Right renal cortex interstitium (tissue), 3 donors: ENCODE data around the gene IFNA13. TPM values are rescaled to one million over a fixed set of nuclear protein-coding genes. Genes with fewer than 3 reads are reported as not detected.
"Not testable (repeated sequence)": the region's sequence is repeated elsewhere in the genome, so short reads cannot be mapped to it uniquely, and the experiment has no call there.

ENCODE experiments used
- DNase-seq, 3 donors: peaks; one replicate each; pipeline ENCODE4 v3.0.0-alpha.2; 2013; ENCODE audit warnings: low read depth in 3 of 3, low spot score in 2 of 3
- polyA plus RNA-seq, 3 donors: library from polyadenylated mRNA; unstranded; fragments of 120-200 nt; gene quantifications; one replicate each; pipeline ENCODE4 v1.2.1, GENCODE V29; 2013; ENCODE audit not compliant: insufficient read length in 3 of 3

The IFNA13 gene
- polyA plus RNA-seq, result not detected

DNA sequence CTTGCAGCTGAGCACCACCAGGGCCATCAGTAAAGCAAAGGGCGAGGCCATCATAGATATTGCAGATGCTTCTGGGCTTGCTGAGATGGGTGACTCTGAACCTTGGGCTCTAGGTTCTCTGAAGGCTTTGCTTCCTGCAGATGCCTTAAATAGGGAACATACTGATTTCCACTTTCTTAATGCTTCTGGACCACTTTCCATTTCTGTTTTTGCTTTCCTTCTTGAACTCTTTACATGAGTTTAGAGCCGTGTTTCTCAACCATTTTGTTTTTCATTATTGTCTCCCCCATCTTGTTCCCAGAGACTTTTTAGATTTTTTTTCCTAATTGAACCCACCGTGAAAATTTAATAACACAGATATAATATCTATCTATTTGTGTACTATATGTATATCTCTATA, at the start of gene IFNA13:
TSS of gene IFNA13 (minus strand) at position 101 of the 400 bp plus-strand sequence. CDS start at position 54, 47 bp downstream.
- no peak for DNase-seq

DNA sequence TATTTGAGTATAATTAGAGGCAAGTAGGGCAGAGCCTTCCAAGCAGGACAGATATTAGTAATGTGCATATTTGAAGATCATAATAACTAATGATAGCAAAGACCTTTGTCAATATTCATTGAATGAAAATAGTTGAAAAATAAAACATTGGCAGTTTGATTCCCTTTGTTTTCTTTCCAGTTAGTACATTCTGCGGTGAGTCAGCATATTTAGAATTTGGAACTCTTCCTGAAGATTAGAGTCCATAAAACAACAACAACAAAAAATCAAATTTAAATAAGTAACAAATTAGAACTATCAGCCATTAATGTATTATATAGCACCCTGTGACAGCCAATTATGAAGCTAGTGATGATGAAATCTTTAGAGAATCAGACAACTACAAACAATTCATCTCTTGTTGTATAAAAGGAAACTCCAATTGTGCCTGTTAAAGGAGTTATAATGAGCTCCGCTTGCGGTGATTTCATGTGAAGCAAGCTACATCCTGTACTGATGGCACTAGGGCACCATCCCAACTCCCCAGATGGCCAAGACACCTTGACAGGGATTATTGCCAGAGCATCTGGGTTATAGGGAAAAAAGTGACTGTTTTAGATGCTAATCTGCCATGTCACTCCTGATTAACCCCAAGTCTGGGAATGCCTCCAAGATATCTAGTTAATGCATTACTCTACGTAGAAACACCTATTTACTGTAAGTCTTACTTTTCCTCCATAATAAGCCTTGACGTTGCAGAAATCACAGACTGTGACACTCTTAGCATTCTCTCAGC, 47.8 kb upstream of the IFNA13 start:
- no peak for DNase-seq

DNA sequence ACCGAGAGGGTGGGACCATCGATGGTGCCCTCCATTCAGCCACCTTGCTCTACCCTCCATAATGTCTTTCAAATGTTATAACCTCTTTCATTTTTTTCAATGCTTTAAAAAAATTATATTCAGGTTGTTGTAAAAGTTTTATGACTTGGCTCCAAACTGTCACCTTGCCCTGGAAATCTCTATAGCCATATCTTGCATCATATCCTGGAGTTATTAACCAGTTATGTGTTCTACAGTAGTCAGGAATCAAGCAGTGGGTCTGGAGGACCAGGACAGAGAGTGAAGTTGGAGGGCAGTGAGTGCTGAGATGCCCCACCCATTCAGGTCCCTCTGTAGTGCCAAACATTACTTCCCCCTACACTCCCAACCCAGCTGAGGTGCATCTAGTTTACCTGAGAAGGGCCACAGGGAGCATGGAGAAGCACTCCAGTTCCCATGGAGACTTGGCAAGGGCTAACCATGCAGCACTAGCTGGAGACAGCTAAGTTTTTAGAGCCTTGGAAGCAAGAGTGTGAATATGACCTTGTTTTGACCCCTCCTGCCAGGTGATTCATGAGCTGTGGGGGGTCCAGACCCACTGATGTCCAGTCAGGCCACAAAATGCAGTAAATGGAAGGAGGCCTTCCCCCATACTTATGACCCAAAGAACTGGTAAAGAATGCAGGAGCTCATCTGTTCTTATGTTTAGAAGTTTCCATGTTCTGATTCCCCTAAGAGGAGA, 46.5 kb upstream of the IFNA13 start:
- no peak for DNase-seq

DNA sequence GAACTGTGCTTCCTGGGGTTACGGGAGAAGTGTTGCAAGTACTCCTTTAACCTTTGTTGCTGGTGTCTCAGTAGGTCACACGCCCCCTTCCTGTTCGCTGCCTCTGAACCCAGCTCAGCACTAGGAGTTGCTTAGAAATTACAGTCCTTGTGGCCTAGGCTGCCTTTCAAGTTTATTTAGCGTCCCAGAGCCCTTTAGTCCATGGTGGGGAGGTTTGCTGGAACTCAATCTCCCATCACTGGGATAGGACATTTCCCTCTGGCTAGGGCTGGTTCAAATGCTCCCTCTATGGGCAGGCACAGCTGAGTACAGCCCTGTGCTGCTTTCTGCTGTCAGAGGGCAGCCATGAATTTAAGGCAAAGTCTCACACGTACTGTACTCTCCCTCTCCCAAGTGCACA, 45.8 kb upstream of the IFNA13 start:
- DNase-seq, result no peak

DNA sequence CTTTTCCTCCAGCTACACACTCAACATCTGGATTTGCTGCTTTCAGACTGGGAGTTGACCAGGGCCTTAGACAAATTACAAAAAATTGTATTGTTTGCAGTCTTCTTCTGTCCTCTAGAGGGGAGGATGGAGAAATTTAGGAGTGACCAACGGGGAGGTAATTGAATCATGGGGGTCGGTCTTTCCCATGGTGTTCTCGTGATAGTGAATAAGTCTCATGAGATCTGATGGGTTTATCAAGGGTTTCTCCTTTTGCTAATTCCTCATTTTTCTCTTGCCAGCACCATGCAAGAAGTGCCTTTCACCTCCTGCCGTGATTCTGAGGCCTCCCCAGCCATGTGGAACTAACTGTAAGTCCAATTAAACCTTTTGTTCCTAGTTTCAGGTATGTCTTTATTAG, 45.3 kb upstream of the IFNA13 start:
- DNase-seq, result no peak

DNA sequence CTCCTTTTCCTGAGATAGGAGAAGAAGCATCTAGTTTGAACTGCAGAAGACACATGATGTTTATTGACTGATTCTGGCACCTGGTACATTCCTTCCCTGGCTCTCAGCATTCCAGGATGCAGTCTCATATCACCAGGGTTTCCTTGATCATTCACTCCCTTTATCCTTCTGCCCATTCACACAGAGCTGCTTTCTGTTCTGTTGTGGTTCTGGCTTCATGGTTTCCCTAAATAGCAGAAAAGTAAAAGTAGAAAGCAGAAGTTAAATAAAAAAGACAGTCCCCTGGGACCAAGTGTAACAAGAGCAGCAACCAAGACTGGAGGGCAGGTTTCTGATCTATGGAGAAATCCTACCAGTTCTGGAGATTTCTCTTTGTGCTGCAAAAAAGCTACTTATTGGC, 44.2 kb upstream of the IFNA13 start:
- no peak for DNase-seq

DNA sequence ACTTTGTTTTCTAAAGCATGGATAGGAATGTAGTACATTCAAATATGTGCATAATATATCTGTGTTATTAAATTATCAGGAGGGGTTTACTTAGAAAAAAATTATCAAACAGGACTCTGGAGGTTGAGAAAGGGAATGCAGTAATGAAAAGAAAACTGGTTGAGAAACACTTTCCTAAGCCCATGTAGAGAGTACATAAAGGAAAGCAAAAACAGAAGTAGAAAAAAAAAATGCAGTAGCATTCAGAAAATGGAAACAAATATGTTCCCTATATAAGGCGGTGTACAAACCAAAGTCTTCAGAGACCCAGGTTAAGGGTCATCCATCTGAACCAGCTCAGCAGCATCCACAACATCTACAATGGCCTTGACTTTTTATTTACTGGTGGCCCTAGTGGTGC, 41.0 kb upstream of the IFNA13 start, which contains the start of gene IFNA8:
TSS of gene IFNA8 (plus strand) at position 301 of the 400 bp plus-strand sequence. CDS start at position 361, 60 bp downstream.
- no peak for DNase-seq

DNA sequence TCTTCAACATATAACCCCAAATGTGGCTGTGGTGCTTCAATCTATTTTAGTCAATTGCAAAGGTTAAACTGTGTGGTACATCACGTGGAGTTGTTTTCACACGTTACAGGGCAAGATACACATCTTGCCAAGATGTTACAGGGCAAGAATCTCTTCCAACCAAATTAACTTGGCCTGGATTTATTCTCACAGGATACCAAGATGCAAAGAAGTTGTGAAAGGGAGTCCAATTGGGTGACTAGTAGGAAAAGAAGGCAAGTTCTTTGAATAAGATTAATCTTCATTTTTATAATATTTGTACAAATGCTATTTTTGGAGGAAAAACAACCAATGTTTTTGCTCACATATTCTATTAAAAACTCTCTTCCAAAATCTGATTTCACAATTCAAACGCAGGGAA, 36.3 kb upstream of the IFNA13 start:
- DNase-seq, result no peak

DNA sequence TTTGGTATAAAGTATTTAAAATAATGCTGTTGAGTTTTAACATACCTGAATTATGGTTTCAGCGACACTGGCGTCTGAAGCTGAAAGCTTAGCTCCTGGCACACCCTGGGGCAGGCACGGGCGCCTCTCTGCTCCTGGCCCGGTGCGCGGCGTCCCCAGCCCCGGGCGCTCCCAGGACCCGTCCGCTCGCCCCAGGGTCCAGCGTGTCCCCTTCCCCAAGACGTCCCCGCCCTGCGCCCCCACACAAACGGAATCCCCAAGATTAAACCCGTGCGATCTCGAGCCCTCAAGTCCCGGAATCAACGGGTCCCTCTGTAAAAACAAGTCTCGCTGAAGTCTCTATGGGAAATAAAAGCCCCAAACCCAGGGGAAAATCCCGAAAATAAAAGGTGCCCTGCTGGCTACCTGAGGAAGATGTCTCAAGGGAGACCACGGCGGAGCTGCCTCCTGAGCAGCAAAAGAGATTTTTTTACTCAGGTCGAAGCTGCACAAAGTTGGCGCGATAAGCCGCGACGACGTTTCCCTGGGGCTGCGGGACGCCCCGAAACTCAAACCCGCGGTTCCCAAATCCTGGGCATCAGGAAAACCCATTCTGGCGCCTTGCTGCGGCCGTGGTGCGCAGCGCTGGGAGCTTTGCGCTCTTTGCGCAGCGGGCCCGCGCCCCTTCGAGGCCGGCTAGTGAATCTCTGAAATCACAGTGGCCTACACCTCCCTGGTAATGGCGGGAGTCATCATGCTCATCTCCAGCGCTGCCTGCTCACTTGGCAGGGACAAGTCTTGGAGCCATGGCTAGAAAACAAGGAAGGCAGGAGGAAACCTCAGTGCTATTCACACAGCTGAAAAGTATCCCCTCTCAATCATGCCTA, 34.8 kb upstream of the IFNA13 start:
- DNase-seq, result no peak

DNA sequence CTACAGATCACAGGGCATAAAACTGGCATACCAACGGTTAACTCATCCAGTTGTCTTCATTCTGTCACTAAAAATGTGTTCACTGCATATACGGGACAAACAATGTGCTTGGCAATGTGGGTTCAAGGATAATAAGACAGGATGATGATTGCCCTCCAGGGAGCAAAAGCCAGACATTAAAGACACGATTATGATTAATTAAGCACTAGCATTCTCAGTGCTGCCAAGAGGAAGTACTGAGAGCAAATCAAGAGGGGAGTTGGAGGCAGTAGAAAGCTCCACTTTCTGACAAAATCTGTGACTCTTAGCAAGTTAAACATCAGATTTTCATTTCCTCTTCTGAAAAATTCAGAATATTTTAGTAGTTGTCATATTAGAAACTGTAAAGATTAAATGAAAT, 32.1 kb upstream of the IFNA13 start:
- DNase-seq, result no peak

DNA sequence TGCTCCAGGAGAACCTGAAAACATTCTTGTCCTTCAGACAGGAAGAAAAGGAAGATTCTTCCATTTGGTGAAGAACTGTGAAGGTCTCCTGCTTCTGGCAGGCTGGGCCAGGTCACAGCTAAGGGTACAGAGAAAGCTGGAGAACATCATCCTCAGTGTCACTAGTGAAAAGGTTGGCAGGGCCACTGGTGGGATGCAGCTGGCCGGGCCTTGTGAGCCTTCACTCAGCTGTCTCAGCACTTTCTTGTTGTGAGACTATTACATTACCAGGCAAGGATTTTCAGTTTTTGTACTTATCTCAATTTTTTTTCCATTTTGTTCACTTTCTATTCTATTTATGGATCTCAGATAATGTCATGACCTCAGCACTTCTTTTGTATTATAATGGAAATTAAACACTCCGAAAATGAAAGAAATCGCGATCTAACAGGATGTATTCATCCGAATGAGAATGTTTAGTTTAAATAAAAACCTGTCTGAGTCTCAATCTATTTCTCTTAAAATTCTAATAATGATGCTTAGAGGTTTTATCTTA, 31.2 kb upstream of the IFNA13 start:
- no peak for DNase-seq

DNA sequence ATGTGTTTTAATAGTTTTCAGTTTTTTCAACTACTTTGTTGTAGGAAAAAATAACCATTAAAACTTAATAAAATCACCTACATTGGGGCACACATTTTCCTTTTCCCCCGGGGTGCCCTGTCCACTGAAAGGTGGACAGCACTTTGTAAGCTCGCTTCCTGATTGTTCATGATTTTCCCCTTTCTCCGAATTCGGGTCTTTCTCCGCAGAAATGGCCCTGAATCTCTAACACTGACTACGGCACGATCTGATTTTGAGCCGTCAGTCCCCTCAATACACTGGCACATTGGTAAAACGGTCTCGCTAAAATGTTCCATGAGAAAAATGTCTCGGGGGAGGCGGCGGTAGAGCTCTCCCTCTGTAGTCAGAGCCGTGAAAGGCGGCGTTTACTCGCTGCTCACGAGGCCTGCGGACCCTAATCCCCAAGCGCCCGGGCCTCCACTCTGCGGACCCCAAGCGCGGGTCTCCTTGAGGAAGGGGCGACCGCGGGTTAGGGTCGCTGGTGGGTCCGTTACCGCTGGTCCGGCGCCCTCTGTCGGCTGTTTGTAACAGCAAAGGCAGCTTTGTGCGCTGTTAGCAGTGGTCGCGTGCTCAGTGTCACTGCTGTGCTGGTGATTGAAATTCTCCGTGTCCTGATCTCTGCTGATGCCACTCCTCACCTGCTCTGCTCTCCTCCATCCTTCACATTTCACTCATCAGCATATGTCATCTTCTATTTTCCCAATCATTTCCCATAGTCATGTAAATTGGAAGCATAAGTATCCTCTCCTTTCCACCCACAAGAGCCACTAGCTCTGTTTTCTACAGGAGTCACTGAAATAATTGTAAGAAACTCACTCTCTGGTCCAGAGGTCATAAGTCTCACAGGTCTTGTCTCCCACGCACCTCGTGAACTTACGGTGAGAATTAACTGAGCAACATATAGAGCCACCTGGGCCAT, 28.2 kb upstream of the IFNA13 start:
- peak in 1 of 3 donors; percentile 24 for DNase-seq

DNA sequence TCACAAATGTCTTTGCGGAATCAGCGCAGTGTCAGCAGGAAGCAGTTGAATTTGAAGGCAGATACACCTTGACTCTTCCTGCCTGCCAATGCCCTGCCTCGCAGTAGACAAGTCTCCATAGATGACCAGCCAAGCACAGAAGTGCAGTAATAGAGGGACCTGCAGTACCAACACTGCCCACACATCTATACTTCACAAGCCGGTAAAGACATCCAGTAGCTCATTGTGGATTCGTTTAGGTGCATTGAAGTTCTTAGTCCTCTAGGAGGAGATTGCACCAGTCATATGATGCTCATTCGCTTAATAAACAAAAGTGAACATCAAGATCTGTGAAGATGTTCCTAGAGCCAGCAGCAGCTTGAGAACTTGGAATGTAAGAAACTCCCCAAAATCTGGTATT, 24.4 kb upstream of the IFNA13 start:
- DNase-seq, result no peak

DNA sequence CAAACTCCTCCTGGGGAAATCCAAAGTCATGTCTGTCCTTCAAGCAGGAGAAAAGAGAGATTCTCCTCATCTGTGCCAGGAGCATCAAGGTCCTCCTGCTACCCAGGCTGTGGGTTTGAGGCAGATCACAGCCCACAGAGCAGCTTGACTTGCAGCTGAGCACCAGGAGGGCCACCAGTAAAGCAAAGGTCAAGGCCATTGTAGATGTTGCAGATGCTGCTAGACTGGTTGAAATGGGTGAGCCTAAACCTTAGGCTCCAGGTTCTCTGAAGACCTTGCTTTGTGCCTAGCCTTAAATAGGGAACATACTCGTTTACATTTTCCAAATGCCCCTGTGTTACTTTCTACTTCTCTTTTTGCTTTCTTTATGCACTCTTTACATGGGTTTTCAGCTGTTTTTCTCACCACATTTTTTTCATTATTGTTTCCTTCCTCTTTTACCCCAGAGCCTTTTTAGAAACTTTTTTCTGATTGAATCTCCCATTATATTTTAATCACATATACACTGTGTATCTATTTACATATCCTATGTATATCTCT, 17.3 kb upstream of the IFNA13 start, which contains the start of gene IFNA2:
TSS of gene IFNA2 (minus strand) at position 268 of the 540 bp plus-strand sequence. CDS start at position 199, 69 bp downstream.
- DNase-seq, result no peak

DNA sequence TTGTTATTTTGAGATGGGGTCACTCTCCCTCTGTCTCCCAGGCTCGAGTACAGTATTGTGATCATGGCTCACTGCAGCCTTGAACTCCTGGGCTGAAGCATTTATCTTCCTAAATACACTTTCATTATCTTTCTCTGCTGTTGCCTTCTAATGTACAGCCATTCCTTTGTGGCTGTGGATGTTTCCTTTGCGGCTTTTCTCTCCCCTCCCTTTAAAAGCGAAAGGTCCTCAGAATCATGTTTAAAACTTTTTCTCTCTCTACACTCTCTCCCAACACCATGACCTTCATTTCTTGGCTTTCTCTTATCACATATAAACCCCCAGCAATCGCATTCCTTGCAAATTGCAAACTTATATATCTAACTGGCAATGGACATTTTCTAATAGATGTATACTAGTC, 15.8 kb upstream of the IFNA13 start:
- no peak for DNase-seq

DNA sequence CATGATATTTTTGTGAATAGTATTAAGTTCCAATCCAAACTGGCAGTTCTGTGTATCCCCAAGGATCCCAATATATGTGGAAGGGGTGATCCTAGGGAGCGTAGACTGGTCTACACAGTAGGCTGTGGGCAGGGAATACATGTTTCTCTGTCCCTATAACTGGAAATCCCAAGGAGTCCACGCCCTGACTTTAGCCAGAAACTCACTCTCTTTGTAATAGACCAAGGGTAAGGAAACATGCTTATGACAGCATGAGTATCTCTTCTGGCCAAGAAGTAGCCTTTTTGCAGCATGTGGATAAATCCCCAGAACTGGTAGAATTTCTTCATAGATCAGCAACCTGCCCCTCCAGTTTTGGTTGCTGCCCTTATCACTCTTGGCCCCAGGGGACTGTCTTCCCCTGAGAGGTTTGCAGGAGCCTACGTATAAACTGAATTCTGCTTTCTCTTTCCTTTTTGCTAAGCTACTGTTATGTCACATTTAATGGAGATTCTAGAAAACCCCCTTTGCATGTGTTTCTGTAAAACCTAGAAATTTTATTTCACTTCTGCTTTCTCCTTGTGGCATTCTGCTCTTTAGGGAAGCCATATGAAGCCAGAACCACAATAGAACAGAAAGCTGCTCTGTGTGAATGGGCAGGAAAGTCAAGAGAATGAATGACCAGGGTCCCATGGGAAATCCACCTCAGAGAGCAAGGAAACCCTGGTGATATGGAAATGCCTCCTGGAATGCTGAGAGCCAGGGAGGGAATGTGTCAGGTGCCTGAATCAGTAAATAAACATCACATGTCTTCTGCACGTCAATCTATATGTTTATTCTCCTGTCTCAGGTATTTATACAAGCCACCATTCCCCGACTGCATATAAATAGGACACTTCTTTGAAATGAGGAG, 13.8 kb upstream of the IFNA13 start:
- DNase-seq, result no peak

DNA sequence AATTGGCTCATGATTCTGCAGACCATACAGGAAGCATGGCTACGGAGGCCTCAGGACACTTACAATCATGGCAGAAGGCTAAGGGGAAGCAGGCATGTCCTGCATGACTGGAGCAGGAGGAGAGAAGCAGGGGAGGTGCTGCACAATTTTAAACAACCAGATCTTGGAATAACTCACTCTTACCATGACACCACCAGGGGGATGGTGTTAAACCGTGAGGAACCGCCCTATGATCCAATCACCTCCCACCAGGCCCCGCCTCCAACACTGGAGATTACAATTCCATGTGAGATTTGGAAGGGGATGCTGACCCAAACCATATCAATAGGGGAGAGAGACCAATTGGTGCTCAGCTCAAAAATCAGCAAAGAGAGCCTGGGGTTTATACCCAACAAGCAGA, 3.6 kb upstream of the IFNA13 start:
- not testable (repeated sequence) for DNase-seq

DNA sequence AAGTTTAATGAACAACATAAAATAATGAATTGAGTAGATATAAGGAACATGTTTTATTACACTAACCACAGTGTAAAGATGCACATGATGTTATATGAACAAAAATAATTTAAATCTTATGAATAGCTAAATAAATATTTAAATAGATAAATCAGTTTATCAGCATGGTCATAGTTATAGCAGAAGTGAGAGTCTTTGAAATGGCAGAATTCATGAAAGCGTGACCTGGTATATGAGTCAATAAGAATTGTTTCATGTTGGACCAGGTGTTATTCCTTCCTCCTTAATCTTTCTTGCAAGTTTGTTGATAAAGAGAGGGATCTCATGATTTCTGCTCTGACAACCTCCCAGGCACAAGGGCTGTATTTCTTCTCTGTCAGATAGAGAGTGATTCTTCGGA, 688 bp downstream of the IFNA13 start:
- DNase-seq, result not testable (repeated sequence)
